ENCODE measurements around the gene APBA3.

The APBA3 gene

DNA sequence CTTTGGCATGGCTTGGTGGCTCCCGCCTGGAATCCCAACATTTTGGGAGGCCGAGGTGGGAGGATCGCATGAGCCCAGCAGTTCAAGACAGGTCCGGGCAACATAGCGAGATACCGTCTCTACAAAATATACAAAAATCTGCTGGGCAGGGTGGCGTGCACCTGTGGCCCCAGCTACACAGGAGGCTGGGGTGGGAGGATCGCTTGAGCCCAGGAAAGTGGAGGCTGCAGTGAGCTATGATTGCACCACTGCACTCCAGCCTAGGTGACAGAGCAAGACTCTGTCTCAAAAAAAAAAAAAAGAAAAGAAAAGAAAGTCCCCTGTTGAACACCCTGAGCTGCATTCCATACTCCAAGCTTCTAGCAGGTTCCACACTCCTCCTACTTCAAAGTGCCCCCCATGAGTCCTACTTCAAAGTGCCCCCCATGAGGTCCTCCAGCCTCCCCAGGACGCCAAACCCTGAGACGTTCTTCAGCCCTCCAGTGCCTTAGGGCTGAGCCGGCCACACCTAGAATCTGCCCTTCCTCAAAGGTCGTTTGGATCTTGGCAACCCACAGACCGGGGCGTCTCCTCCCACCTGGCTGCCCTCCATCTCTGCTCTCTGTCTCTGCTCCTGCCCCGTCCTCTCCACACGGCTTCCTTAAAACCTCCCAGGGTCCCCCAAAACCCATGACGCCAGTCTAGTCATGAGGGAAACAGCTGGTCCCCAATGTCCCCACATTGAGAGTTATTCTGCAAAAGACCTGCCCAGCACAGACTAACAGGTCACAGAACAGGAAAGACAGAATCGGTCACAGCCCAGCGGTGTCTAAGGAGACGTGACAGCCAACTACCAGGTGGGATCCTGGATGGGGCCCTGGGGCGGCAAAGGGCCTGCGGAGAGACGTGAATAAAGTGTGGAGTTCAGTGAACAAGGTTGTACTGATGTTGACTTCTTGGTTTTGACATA, 48.6 kb downstream of the APBA3 start:
- DNase-seq: no peak

DNA sequence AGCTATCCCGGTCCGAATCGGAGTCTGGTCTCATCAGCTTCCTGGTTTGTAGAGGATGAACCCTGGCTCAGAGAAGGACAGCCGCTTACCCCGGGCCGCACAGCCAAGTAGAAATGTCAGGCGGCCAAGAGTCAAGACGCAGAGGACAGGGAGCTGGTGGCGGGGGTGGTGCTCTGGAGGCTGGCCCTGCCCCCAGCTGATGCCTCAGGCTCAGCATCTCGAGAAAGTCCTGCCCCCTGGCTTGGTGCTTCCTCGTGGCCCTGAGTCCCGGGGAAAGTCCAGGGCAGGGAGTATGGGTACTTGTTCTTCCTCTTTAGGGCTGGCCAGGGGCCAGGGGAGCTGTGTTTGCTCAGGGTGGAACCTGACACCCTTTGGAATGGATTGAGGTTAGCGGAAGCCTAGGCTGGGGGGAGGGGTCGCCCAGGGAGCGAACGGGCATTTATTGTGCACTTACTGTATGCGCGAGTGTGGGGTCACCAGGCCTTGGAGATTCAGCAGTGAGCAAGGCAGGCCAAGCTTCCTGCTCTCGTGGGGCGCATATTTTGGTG, 51.2 kb downstream of the APBA3 start:
- no peak for DNase-seq

GRCh38 chr19:3708207-3708931, 53.1 kb downstream of the APBA3 start, which contains the start of gene TJP3:
TSS of gene TJP3 (plus strand) at chr19:3708384. CDS start at chr19:3728433, 20,049 bp downstream.
- DNase-seq: no peak

DNA sequence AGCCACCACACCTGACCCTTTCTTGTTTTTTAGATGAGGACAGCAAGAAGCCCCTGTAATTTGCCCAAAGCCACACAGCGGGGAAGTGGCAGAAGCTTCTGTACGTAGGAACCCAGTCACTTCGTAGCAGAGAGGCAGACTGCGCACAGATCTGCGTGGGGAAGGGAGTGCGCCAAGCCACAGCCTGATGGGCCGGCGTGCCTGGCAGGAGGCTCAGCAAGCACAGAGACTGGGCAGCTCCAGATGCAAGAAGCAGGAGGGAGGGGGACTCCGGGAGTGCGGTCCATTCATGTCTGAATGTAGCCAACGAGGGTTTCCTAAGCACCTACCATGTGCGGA, 53.7 kb downstream of the APBA3 start:
- no peak for DNase-seq

GRCh38 chr19:3701200-3701599, 60.3 kb downstream of the APBA3 start:
- no peak for DNase-seq
